Activated CD4-positive, alpha-beta T cell treated with anti-CD3 and anti-CD28 coated beads, Interleukin-10, Interleukin-2, amounts not matched to agents 100 ng/mL and 50 ng/mL, durations not matched to agents 16 hours and 8 hours (primary cell): Measurements from ENCODE around the gene NIPAL3.
A peak's percentile ranks its signal among the peaks of the same experiment; 100 is the strongest.

Experiments
- DNase-seq: peaks from one replicate; pipeline ENCODE4 v3.0.0-alpha.2; 2020

The NIPAL3 gene

DNA sequence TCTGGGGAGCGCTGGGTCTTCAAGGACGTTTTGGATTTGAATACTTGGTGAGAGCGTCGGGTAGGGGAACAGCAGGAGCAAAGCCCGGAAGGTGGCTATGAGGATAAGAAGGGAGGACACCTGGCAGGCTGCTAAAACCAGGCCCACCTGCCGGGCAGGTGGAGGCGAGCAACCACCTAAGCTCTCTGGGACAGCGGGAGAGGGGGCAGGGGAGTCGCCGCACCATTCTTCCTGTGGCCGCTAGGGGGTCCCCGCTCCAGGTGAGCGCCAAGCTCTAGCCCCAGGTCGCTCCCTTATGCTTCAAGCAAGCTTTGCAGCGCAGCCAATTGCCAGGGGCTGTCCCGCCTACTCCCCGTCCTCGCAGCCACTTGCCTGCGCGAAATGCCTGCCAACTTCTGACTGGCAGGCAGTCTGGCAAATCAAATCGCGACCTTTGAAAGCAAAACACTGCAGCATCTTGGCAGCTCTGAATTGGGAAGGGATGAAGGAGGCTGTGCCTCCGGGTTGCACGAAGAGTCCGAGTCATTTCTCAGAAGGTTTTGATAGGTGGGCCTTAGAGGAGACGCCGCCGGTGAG lies at the start of gene NIPAL3:
NIPAL3 (plus strand) TSS at position 469 of the 576 bp plus-strand sequence. CDS start 3,746 bp downstream, outside the sequence.
- peak; percentile 100 for DNase-seq

- no peak for DNase-seq
These were observed 48.9 kb upstream of the NIPAL3 start for GRCh38 chr1:24366707-24367106.

- DNase-seq = no peak
These were observed 46.4 kb upstream of the NIPAL3 start for GRCh38 chr1:24369199-24369598.

GRCh38 chr1:24369801-24370200 lies 45.8 kb upstream of the NIPAL3 start:
- DNase-seq = no peak

GRCh38 chr1:24373044-24373443 lies 42.6 kb upstream of the NIPAL3 start:
- no peak for DNase-seq

DNA sequence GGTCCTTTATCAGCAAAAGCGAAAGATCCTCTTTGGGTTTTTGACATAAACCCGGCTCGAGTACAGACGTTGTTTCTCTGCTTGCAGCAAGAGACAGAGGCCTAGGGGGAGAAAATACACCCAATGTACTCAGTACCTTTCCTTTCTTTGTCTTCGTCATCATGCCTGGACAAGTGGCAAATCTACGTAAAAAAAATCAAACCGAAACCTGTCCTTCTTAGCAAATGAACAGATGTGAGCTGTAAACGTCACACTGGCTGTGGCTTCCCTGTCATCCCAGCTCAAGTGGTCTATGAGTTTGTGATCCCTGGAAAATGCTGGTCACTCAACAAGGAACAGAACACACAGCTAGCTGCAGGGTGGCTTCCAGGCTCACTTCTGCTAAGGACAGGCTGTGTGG lies 41.9 kb upstream of the NIPAL3 start:
- DNase-seq = no peak

DNA sequence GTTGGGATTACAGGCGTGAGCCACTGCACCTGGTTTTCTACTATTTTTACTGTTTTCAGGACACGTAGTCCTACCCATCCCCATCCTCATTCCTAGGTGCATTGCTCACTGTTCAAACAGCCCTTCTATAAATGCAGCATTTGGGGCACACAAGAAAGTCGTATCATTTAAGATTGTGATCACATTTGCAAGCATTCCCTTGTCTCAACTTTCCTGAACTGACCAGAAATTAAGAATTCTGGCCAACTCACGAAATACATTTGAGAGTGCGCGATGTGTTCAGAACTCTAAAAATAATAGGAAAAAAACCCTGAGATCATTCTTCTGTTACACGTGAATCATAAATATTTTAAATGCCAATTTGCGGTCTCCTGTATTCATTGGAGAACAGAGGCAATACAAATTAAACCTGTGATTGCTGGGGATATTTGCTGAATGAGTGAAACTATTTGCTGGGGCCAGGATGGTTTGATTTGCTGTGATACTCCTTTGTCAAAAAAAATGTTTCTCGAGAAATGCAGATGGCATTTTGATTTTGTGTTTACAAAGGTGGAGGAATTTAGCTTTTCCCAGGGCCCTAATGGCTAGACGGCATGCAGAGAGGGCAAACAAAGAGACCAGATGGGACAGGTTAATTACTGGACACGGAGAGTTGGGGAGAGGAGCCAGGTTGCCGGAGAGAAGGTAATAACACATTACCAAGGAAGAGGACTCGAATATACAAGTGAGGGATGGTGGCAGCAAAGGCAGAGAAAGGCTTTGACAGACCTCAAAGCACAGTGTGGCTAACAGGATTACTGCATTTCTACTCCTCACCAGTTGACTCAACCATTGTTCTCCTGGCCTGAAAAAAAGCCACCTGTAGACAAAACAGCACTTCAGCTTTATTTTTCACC lies 40.5 kb upstream of the NIPAL3 start:
- no peak for DNase-seq

DNA sequence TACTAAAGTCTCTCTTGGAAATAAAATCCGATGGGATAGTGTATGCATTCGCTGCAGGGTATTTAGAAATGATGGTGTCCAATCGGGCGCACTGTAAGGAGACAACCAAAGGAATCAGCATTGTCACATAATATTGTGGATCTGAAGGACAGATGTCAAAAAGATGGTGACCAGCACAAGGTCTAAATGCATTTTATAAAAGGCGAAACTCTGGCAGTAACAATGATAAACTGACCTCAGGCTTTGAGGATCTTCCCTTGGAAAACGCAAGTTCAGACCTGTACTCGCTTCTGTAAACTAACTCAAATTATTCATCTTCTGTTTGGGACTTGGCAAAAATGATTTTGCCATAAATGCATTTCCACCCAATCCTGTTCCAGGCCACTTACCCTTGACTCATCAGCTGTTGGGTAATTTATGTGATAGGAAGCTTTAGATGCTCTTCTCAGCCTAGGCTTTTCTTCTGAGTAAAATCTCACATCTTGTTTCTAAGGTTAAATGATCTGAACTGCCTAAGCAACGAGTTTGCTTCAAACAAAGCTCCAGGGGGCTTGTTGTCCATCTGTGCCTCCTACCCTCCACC lies 35.8 kb upstream of the NIPAL3 start:
- DNase-seq = no peak

GRCh38 chr1:24380508-24380907 lies 35.1 kb upstream of the NIPAL3 start:
- no peak for DNase-seq

DNA sequence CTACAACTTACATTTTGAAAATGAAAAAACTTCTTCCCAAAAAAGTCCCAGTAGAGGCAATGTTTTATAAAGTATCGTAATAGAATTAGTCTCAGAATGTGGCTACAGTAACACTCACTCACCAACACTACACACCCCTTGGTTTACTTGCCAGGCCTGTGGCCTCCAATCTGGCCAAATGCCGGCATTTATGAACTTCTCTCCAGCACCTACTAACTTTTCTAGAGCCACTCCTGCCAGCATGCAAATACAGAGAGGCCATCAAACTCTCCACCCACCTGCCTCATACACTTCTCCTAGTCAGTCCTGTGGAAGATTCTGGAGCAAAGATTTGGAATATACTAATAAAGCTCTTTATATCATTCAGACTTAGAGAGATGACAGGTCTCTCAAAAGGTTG lies 34.3 kb upstream of the NIPAL3 start:
- DNase-seq = no peak

GRCh38 chr1:24382165-24382577 lies 33.4 kb upstream of the NIPAL3 start:
- no peak for DNase-seq

DNA sequence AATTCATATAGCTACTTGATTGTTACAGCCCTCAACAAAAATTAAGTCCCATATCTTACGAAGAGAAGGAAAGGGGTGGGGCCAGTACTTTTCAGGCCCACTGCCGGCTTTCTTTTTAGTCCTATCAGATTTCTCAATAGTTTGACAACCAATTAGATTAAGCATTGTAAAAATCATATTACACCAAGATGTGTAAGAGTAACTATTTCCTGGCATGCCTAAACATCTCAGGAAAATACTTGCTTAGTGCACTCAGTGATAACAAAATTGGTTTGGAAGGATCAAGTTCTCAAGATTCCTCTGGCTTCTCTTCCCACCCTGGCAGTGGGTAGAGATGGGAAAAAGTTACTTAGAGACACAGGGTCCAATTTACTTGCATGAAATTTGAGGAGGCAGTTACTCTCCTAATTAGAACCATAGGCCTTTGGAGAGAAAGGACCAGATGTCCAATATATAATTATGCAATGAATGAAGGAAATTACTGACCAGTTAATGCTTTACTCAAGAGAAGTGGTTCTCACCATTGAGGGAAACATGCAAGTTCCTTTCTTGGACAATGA lies 32.1 kb upstream of the NIPAL3 start:
- DNase-seq = no peak

- peak; percentile 80 for DNase-seq
These were observed 31.1 kb upstream of the NIPAL3 start for GRCh38 chr1:24384251-24385090.

DNA sequence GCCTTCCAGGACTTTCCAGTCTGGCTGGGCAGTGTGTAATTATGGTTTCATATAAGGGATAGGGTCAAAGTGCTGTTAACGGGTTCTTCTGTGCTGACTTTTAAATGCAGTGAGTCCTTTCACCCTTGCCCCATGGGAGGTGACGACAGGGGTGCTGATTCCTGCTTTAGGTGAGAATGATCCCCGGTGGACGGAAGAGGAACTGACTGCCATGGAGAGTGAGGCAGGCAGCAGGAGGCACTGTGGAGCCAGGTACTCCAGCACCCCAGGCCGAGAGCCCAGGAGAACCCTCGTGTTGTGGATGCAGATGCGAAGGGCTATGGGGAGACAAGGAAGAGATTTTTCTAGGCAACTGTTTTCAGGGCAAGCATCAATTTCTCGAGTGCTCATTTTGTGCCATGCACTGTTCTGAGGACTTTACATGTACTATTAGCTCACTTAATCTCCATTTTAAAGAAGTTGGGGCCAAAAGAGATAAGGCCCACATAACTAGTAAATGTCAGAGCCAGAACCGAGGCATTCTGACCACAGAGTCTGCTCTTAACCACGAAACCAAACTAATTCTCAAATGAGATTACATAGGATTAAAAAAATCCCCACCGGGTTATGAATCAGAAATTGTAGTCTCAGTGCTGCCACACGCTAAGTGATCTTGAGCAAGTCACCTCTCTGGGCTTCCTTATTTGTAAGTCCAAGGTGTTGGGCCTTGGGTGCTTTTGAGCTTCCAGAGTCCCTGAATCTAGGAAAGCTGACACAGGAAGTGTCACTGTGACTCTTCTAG lies 30.3 kb upstream of the NIPAL3 start:
- DNase-seq = peak; percentile 60

- no peak for DNase-seq
These were observed 29.4 kb upstream of the NIPAL3 start for GRCh38 chr1:24386241-24386640.

DNA sequence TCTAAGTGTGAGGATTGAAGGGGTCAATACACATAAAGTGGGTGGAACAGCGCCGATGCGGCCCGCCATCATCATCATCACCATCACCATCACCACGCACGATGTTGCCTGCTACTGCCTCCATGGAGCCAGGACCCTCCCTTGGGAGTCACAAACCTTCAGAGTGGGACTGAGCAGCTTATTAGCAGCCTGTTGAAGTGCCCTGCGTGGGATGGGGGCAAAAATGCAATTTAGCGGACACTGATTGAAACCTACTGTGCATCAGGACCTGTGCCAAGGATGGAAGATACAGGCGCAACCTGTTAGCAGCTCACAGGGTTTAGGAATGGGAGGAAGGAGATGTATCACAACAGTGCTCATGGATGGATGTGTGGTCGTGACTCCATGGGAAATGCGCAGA lies 28.7 kb upstream of the NIPAL3 start:
- no peak for DNase-seq

- DNase-seq = no peak
These were observed 27.9 kb upstream of the NIPAL3 start for GRCh38 chr1:24387636-24388175.

GRCh38 chr1:24388331-24388885 lies 27.2 kb upstream of the NIPAL3 start:
- DNase-seq = no peak

- DNase-seq = no peak
These were observed 26.3 kb upstream of the NIPAL3 start for GRCh38 chr1:24389231-24389678.

DNA sequence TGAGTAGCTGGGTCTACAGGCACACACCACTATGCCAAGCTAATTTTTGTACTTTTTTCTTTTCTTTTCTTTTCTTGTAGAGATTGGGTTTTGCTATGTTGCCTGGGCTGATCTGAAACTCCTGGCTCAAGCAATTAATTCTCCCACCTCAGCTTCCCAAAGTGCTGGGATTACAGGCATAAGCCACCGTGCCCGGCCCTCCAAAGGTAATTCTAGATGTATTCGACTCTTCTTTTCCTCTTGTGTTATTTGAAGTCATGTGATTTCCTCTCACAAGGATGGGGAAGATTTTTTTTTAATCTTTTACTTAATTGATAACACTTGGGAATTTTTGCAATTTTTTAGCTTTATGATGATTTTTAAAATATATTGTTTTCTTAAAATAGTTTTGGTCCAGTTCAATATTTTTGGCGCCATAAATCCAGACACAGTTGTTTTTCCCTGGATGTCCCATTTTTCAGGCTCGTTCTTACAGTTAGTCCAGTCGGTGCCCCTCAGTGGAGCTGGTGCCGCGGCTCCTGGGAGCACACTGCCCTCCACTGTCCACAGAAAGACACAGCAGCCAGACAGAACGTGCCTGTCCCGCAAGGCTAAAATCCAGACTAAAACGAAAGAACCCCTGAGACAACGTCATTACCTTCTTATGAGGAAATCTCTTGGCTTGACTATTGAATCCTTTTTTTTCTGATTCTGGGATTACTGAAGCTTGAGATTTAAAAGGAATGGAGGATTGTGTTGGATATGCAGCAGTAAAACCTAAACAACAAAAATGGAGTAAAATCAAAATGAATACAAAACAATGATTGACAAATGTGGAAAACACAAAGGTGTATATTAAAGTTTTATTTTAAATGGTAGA lies 24.4 kb upstream of the NIPAL3 start:
- peak; percentile 87 for DNase-seq
